ENCODE results near the gene ARHGEF19. TPM values are rescaled to one million over a fixed set of nuclear protein-coding genes. Genes with fewer than 3 reads are reported as not detected.

ARHGEF19 gene
- total and polyA plus RNA-seq, 2 of the 13 experiments (the other 11 are each of a cell fraction or from before 2014, with no cell fraction given): 1.7 to 1.8 TPM

GRCh38 chr1:16187748-16188401 is 24.6 kb downstream of the ARHGEF19 start (continued):
- TF ChIP-seq ARID5B (CRISPR knock-in tag; IDR thresholded peaks at IDR 0.05) (peak; percentile 45), ATF5 (CRISPR knock-in tag; IDR thresholded peaks at IDR 0.05; ENCODE audit: low read depth) (no peak), RXRB (CRISPR knock-in tag; IDR thresholded peaks at IDR 0.05; ENCODE audit: borderline replicate concordance) (0 out of 2 replicates have a peak, but pooled peaks have one; percentile 61), ZNF768 (CRISPR knock-in tag; IDR thresholded peaks at IDR 0.05) (peak; percentile 15; the same call in 1 of the 2 replicates), TEAD3 (CRISPR knock-in tag; optimal IDR thresholded peaks at IDR 0.05; ENCODE audit: borderline replicate concordance) (peak; percentile 90), MTERF4 (CRISPR knock-in tag; IDR thresholded peaks at IDR 0.05) (no peak), ZNF432 (CRISPR knock-in tag; IDR thresholded peaks at IDR 0.05; ENCODE audit: borderline replicate concordance) (no peak), CREB1 (IDR thresholded peaks at IDR 0.05) (peak; percentile 91), CREB1 (CRISPR knock-in tag; IDR thresholded peaks at IDR 0.05) (peak; percentile 58; the same call in 1 of the 2 replicates), NFATC3 (CRISPR knock-in tag; IDR thresholded peaks at IDR 0.05) (no peak), CSRNP2 (CRISPR knock-in tag; conservative IDR thresholded peaks at IDR 0.05; ENCODE audit: low read depth) (no peak), HOXA9 (CRISPR knock-in tag; IDR thresholded peaks at IDR 0.05; ENCODE audit: borderline replicate concordance) (no peak), FOXM1 (CRISPR knock-in tag; IDR thresholded peaks at IDR 0.05) (no peak), MBD4 (IDR thresholded peaks at IDR 0.05; ENCODE audit: borderline replicate concordance, low read length) (no peak), ZNF329 (CRISPR knock-in tag; IDR thresholded peaks at IDR 0.05; ENCODE audit: low read depth) (no peak), BHLHE40 (IDR thresholded peaks at IDR 0.05; ENCODE audit: low read length) (0 out of 2 replicates have a peak, but pooled peaks have one; percentile 17)
- TF ChIP-seq, protein P1, sequence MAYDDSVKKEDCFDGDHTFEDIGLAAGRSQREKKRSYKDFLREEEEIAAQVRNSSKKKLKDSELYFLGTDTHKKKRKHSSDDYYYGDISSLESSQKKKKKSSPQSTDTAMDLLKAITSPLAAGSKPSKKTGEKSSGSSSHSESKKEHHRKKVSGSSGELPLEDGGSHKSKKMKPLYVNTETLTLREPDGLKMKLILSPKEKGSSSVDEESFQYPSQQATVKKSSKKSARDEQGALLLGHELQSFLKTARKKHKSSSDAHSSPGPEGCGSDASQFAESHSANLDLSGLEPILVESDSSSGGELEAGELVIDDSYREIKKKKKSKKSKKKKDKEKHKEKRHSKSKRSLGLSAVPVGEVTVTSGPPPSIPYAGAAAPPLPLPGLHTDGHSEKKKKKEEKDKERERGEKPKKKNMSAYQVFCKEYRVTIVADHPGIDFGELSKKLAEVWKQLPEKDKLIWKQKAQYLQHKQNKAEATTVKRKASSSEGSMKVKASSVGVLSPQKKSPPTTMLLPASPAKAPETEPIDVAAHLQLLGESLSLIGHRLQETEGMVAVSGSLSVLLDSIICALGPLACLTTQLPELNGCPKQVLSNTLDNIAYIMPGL (CRISPR knock-in tag; IDR thresholded peaks at IDR 0.05; ENCODE audit: borderline replicate concordance in 1 of 2, low read depth in 1 of 2): peak; percentile 44 to 65; a peak in 1 of 4 replicates

Data from HepG2 (cell line).